Cardiac septum (tissue), 1 donor: Measurements from ENCODE around the gene SACM1L. TPM values are rescaled to one million over a fixed set of nuclear protein-coding genes. Genes with fewer than 3 reads are reported as not detected.
"Not testable (repeated sequence)": the region's sequence is repeated elsewhere in the genome, so short reads cannot be mapped to it uniquely, and the experiment has no call there.

ENCODE experiments used
- DNase-seq: peaks from one replicate; pipeline ENCODE4 v3.0.0-alpha.2; 2020; ENCODE audit warnings: low spot score
- intact Hi-C: fragments of 100-400 bp; cut with DNase I; formaldehyde crosslinking; loops from one replicate; pipeline ENCODE4 v1.14.0; 2022
- total RNA-seq: library from RNA; stranded (reverse); fragmentation: NEBNext Ultra II Directional; extraction: Animal tissue kit (Norgen Biotek cat#: 25700); gene quantifications from one replicate; pipeline ENCODE4 v1.2.1, GENCODE V29; 2021
- donor health status: DM: no; HTN: no; CAD: no.

Gene SACM1L
- total RNA-seq, 1 donor from 2014 or later: 29.6 TPM

- no peak for DNase-seq
- intact Hi-C loops: no loop called here
Measured at GRCh38 chr3:45729614-45730013, 40.4 kb downstream of the SACM1L start.

- DNase-seq: no peak
- intact Hi-C loops: no loop called here
Measured at GRCh38 chr3:45730409-45731154, 41.4 kb downstream of the SACM1L start.

- intact Hi-C loops: no loop called here
Measured at GRCh38 chr3:45736707-45737106, 47.5 kb downstream of the SACM1L start.

GRCh38 chr3:45737234-45737633 lies 48.0 kb downstream of the SACM1L start:
- DNase-seq: no peak
- intact Hi-C loops: no loop called here

More at GRCh38 chr3:45736707-45737106, 47.5 kb downstream of the SACM1L start:
- DNase-seq: no peak

- DNase-seq: no peak
- intact Hi-C loops: no loop called here
Measured at GRCh38 chr3:45739991-45740390, 50.8 kb downstream of the SACM1L start.

GRCh38 chr3:45741247-45741646 lies 52.1 kb downstream of the SACM1L start:
- intact Hi-C loops: no loop called here
- DNase-seq: no peak

- no peak for DNase-seq
Measured at GRCh38 chr3:45741742-45742460, 52.7 kb downstream of the SACM1L start.

GRCh38 chr3:45742461-45743089 lies 53.4 kb downstream of the SACM1L start:
- no peak for DNase-seq
- intact Hi-C loops: no loop called here

More at GRCh38 chr3:45741742-45742460, 52.7 kb downstream of the SACM1L start:
- intact Hi-C loops: no loop called here

GRCh38 chr3:45746165-45746776 lies 57.1 kb downstream of the SACM1L start:
- intact Hi-C loops: no loop called here
- no peak for DNase-seq

- DNase-seq: no peak
- intact Hi-C loops: no loop called here
Measured at GRCh38 chr3:45746777-45747622, 57.8 kb downstream of the SACM1L start.

- intact Hi-C loops: no loop called here
- DNase-seq: no peak
Measured at GRCh38 chr3:45748068-45748467, 58.9 kb downstream of the SACM1L start.

- DNase-seq, intact Hi-C loops: not testable (repeated sequence)
Measured at GRCh38 chr3:45749036-45749600, 59.9 kb downstream of the SACM1L start.

- no peak for DNase-seq
- intact Hi-C loops: no loop called here
Measured at GRCh38 chr3:45749880-45750279, 60.7 kb downstream of the SACM1L start.

- no peak for DNase-seq
- intact Hi-C loops: no loop called here
Measured at GRCh38 chr3:45751537-45752242, 62.5 kb downstream of the SACM1L start.

- intact Hi-C loops: no loop called here
- no peak for DNase-seq
Measured at GRCh38 chr3:45753095-45753494, 63.9 kb downstream of the SACM1L start.

- intact Hi-C loops: no loop called here
- DNase-seq: no peak
Measured at GRCh38 chr3:45754461-45754860, 65.3 kb downstream of the SACM1L start.

- intact Hi-C loops: no loop called here
Measured at GRCh38 chr3:45756055-45756454, 66.9 kb downstream of the SACM1L start.

GRCh38 chr3:45757141-45757540 lies 67.9 kb downstream of the SACM1L start:
- intact Hi-C loops, DNase-seq: not testable (repeated sequence)

More at GRCh38 chr3:45756055-45756454, 66.9 kb downstream of the SACM1L start:
- DNase-seq: no peak
